Neuronal stem cell (in vitro differentiated cells): Measurements from ENCODE around the gene ADRA1B.

Experiments
- DNase-seq: peaks from one replicate; pipeline ENCODE4 v3.0.0-alpha.2; 2013; ENCODE audit warnings: low spot score
- H2AFZ ChIP-seq: one replicate; pipeline ENCODE4 v1.6.1; 2013; ENCODE audit warnings: mild to moderate bottlenecking, low read length, inconsistent platforms
- H2AK5ac ChIP-seq: 2 replicates; pipeline ENCODE4 v1.6.1; 2013; ENCODE audit warnings: low read depth, mild to moderate bottlenecking, inconsistent platforms, low read length, moderate library complexity, mixed read lengths
- H2BK120ac ChIP-seq: 2 replicates; pipeline ENCODE4 v1.6.1; 2013; ENCODE audit warnings: low read depth, mild to moderate bottlenecking, inconsistent platforms, low read length, moderate library complexity, mixed read lengths
- H2BK12ac ChIP-seq: one replicate; pipeline ENCODE4 v1.6.1; 2013; ENCODE audit warnings: low read length, inconsistent platforms
- H2BK15ac ChIP-seq: 2 replicates; pipeline ENCODE4 v1.6.1; 2013; ENCODE audit warnings: mild to moderate bottlenecking, low read length, inconsistent platforms, mixed read lengths
- H2BK5ac ChIP-seq: one replicate; pipeline ENCODE4 v1.6.1; 2013; ENCODE audit warnings: inconsistent platforms, mild to moderate bottlenecking, low read length, moderate library complexity
- H3K14ac ChIP-seq: one replicate; pipeline ENCODE4 v1.6.1; 2013; ENCODE audit warnings: low read length, inconsistent platforms
- H3K18ac ChIP-seq: 2 replicates; pipeline ENCODE4 v1.6.1; 2013; ENCODE audit warnings: low read length, inconsistent platforms
- H3K23ac ChIP-seq: 2 replicates; pipeline ENCODE4 v1.6.1; 2013; ENCODE audit warnings: low read depth, mild to moderate bottlenecking, mixed read lengths, low read length, inconsistent platforms; ENCODE audit not compliant: poor library complexity
- H3K27ac ChIP-seq: replicated peaks from 3 replicates; pipeline ENCODE4 v1.5.1; 2013; ENCODE audit warnings: low read length, inconsistent platforms
- H3K27me3 ChIP-seq, 3 experiments: 2 replicates each; pipeline ENCODE4 v1.6.1; 2013; ENCODE audit warnings: low read length in 3 of 3, mild to moderate bottlenecking in 2 of 3, inconsistent platforms in 1 of 3, low read depth in 1 of 3, mixed read lengths in 1 of 3, moderate library complexity in 1 of 3; ENCODE audit not compliant: control insufficient read depth in 3 of 3, insufficient read depth in 3 of 3
- H3K36me3 ChIP-seq, 2 donors: replicated peaks in 1 of 2; 2 replicates each; pipeline ENCODE4 v1.6.1; 2013; ENCODE audit warnings: low read length in 2 of 2; ENCODE audit not compliant: control insufficient read depth in 2 of 2, insufficient read depth in 2 of 2
- H3K4ac ChIP-seq: 2 replicates; pipeline ENCODE4 v1.6.1; 2013; ENCODE audit warnings: inconsistent platforms, mild to moderate bottlenecking, low read length, moderate library complexity
- H3K4me1 ChIP-seq, 2 donors: 1 replicate in 1 of 2; 2 replicates in 1 of 2; pipeline ENCODE4 v1.6.1; 2013; ENCODE audit warnings: low read length in 2 of 2, low read depth in 1 of 2; ENCODE audit not compliant: control insufficient read depth in 2 of 2, insufficient read depth in 1 of 2
- H3K4me2 ChIP-seq: one replicate; pipeline ENCODE4 v1.6.1; 2013; ENCODE audit warnings: mild to moderate bottlenecking, low read length, inconsistent platforms; ENCODE audit not compliant: insufficient read depth, poor library complexity, severe bottlenecking
- H3K4me3 ChIP-seq, 2 donors: 2 replicates each; pipeline ENCODE4 v1.5.1; 2013; ENCODE audit warnings: low read length in 2 of 2, mild to moderate bottlenecking in 2 of 2, inconsistent platforms in 1 of 2, moderate library complexity in 1 of 2
- H3K79me1 ChIP-seq: one replicate; pipeline ENCODE4 v1.6.1; 2013; ENCODE audit warnings: low read depth, mild to moderate bottlenecking, inconsistent platforms, low read length, moderate library complexity
- H3K9ac ChIP-seq: one replicate; pipeline ENCODE4 v1.6.1; 2013; ENCODE audit warnings: mild to moderate bottlenecking, low read depth, low read length, inconsistent platforms; ENCODE audit not compliant: poor library complexity
- H3K9me3 ChIP-seq, 2 donors: replicated peaks in 1 of 2; 2 replicates each; pipeline versions ENCODE3 to v1.6.1; 2013; ENCODE audit warnings: low read length in 2 of 2, mild to moderate bottlenecking in 2 of 2, inconsistent platforms in 1 of 2, low read depth in 1 of 2, mixed read lengths in 1 of 2, moderate library complexity in 1 of 2; ENCODE audit not compliant: control insufficient read depth in 2 of 2, insufficient read depth in 1 of 2
- H4K8ac ChIP-seq: one replicate; pipeline ENCODE4 v1.6.1; 2013; ENCODE audit warnings: low read depth, mild to moderate bottlenecking, inconsistent platforms, low read length, moderate library complexity
- H4K91ac ChIP-seq: one replicate; pipeline ENCODE4 v1.6.1; 2013; ENCODE audit warnings: low read length, low read depth, mild to moderate bottlenecking, inconsistent platforms; ENCODE audit not compliant: poor library complexity
- WGBS, 2 donors: extraction: QIAGEN DNeasy Blood & Tissue Kit; methylation state at CpG; one replicate each; pipeline ENCODE4 v1.1.7; 2013; ENCODE audit warnings: missing lambda C conversion rate in 2 of 2, mixed read lengths in 1 of 2; ENCODE audit not compliant: insufficient read length in 2 of 2, insufficient replicate concordance in 1 of 2; ENCODE audit errors: extremely low coverage in 2 of 2; 5-methylcytosine and 5-hydroxymethylcytosine counted together

ADRA1B gene

DNA sequence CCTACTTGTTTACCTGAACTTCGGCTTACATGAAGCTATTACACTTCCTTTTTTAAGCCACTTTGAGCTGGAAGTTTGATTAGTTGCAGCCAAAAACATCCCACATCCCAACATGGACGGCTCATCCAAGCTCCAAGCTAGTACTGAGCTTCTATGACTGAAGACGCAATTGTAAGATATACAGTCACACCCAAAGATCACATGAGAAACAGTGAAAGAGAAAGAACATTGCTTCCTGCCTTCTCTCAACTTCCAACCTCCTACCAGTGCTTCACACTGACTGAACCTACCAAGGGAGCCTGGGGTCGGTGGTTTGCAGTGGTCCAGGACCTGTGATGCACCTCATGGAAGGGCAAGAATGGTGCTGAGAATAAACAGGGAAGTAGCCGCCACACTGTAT is 27.4 kb upstream of the ADRA1B start:
- Histone ChIP-seq H2BK15ac (no peak overlapping the region), H3K27me3 (no peaks in the 10 kb centered on the region), H2BK12ac (no peak overlapping the region), H3K18ac (no peak overlapping the region), H3K4me2 (no peak overlapping the region), H3K14ac (no peak overlapping the region), H2BK120ac (no peak overlapping the region), H3K4me3 (no peak overlapping the region), H4K91ac (no peak overlapping the region), H2BK5ac (no peak overlapping the region), H4K8ac (no peak overlapping the region), H3K4ac (no peak overlapping the region), H2AFZ (no peak overlapping the region), H3K4me1 (peaks cover 0 to 3% of the 10 kb centered on the region in 2 donors), H3K36me3 (no peaks in the 10 kb centered on the region), H2AK5ac (no peak overlapping the region), H3K9ac (no peak overlapping the region), H3K9me3 (no peaks in the 10 kb centered on the region), H3K27ac (no peak overlapping the region), H3K23ac (no peak overlapping the region), H3K79me1 (no peaks in the 10 kb centered on the region)
- DNase-seq, result no peak
- no CpG with 5 or more reads among the region's 5 CpGs for WGBS, 2 donors

DNA sequence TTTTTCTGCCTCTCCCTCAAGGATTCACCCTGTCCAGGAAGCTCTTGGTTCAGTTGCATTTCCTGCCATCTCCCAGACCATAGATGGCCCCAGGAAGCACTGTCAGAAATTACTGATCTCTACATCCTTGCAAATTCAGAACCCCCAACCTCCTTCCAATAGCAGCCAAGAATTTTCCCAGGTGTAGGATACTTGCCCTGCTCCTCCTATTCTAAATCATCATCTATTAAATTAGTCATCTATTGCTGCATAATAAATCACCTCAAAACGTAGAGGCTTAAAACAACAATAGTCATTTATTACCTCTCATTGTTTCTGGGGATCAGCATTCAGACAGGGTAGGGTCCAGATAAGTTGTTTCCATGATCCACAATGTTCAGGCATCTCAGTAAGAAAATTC is 26.1 kb upstream of the ADRA1B start:
- Histone ChIP-seq H2BK120ac (no peak overlapping the region), H3K4me3 (no peak overlapping the region), H3K27ac (no peak overlapping the region), H3K4me1 (peaks cover 0 to 3% of the 10 kb centered on the region in 2 donors), H3K36me3 (no peaks in the 10 kb centered on the region), H2AK5ac (no peak overlapping the region), H3K4ac (no peak overlapping the region), H3K14ac (no peak overlapping the region), H3K79me1 (no peaks in the 10 kb centered on the region), H2AFZ (no peak overlapping the region), H2BK12ac (no peak overlapping the region), H3K27me3 (no peaks in the 10 kb centered on the region), H4K8ac (no peak overlapping the region), H2BK5ac (no peak overlapping the region), H3K18ac (no peak overlapping the region), H3K4me2 (no peak overlapping the region), H4K91ac (no peak overlapping the region), H3K9ac (no peak overlapping the region), H3K9me3 (no peaks in the 10 kb centered on the region), H3K23ac (no peak overlapping the region), H2BK15ac (no peak overlapping the region)
- no peak for DNase-seq
- WGBS, 2 donors, result no CpG with 5 or more reads among the region's 1 CpG

DNA sequence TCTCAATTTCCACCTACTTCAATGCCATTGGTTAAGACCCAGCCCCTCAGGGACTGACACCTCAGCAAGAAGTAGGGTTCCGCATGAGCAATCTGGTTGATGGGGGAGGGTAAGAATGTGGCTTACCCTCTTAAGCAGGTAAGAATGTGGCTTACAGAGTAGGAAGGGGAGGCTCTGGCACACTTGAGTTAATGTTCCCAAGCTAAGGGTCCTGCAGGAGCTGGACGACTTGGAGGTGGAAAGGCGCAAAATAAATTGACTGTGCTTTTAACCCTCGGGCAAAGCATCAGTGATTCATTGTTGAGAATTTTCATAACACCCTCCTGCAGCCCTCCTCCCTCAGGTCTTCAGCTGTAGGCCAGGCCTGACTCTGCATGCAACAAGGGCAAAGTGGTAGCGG is 24.9 kb upstream of the ADRA1B start:
- no CpG with 5 or more reads among the region's 5 CpGs for WGBS, 2 donors
- Histone ChIP-seq H4K91ac (no peak overlapping the region), H3K4me3 (no peak overlapping the region), H3K23ac (no peak overlapping the region), H2AFZ (no peak overlapping the region), H2BK15ac (no peak overlapping the region), H3K9ac (no peak overlapping the region), H3K18ac (no peak overlapping the region), H3K9me3 (no peaks in the 10 kb centered on the region), H2BK5ac (no peak overlapping the region), H3K4me2 (no peak overlapping the region), H3K79me1 (no peaks in the 10 kb centered on the region), H3K36me3 (no peaks in the 10 kb centered on the region), H2BK120ac (no peak overlapping the region), H3K4ac (no peak overlapping the region), H3K14ac (no peak overlapping the region), H2BK12ac (no peak overlapping the region), H3K4me1 (peaks cover 0 to 3% of the 10 kb centered on the region in 2 donors), H4K8ac (no peak overlapping the region), H2AK5ac (no peak overlapping the region), H3K27me3 (no peaks in the 10 kb centered on the region), H3K27ac (no peak overlapping the region)
- no peak for DNase-seq

DNA sequence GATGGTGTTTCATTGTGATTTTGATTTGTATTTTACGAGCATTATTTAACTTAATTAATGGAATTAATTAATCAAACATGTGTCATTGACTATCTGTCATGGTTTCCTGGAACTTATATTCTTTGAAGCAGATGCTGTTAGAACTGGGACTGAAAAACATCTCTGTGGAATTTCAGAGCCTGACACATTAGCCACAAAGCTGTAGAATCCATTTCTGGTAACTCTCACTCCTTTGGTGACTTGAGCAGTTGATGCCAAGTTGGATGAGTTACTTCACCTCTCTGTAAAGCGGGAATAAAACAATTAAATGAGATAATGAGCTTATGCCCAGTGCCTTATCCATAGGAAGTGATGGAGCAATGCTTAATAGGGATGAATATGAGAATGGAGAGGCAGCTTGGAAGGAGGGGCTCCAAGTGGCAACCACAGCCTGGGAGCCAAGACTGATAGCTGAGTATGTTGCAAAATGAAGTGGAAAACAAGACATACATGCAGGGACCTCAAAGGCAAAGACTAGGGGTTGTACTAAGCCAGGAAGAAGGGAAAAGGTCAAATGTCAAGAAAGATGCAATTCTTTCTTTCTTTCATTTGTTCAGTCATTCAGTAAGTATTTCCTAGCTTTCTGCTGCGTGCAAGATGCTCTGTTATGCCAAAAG is 23.1 kb upstream of the ADRA1B start:
- Histone ChIP-seq H3K27me3 (no peaks in the 10 kb centered on the region), H3K9me3 (no peaks in the 10 kb centered on the region), H3K36me3 (no peaks in the 10 kb centered on the region), H4K8ac (no peak overlapping the region), H2AK5ac (no peak overlapping the region), H3K4ac (no peak overlapping the region), H2BK15ac (no peak overlapping the region), H3K23ac (no peak overlapping the region), H2AFZ (no peak overlapping the region), H3K79me1 (no peaks in the 10 kb centered on the region), H2BK12ac (no peak overlapping the region), H2BK5ac (no peak overlapping the region), H3K27ac (no peak overlapping the region), H3K4me2 (no peak overlapping the region), H3K4me1 (peaks cover 0 to 3% of the 10 kb centered on the region in 2 donors), H4K91ac (no peak overlapping the region), H3K18ac (no peak overlapping the region), H3K4me3 (no peak overlapping the region), H3K9ac (no peak overlapping the region), H2BK120ac (no peak overlapping the region), H3K14ac (no peak overlapping the region)
- DNase-seq, result no peak
- WGBS, 2 donors, result no CpG with 5 or more reads among the region's 3 CpGs
